IPS-20b (cell line): Measurements from ENCODE around the gene MOV10L1.

Experiments used
- H3K27ac ChIP-seq: one replicate; pipeline ENCODE4 v1.5.1; 2013; ENCODE audit warnings: low read length
- H3K27me3 ChIP-seq: 2 replicates; pipeline ENCODE4 v1.6.1; 2013; ENCODE audit warnings: mild to moderate bottlenecking, low read length, inconsistent platforms; ENCODE audit not compliant: insufficient read depth
- H3K36me3 ChIP-seq: 2 replicates; pipeline ENCODE4 v1.6.1; 2013; ENCODE audit warnings: low read depth, mild to moderate bottlenecking, inconsistent platforms, low read length, moderate library complexity; ENCODE audit not compliant: insufficient read depth
- H3K4me1 ChIP-seq: 2 replicates; pipeline ENCODE4 v1.6.1; 2013; ENCODE audit warnings: mild to moderate bottlenecking, control low read depth, inconsistent platforms, low read length, moderate library complexity; ENCODE audit not compliant: insufficient read depth
- H3K4me3 ChIP-seq: 2 replicates; pipeline ENCODE4 v1.5.1; 2013; ENCODE audit warnings: mild to moderate bottlenecking, low read length, inconsistent platforms
- H3K9ac ChIP-seq: 2 replicates; pipeline ENCODE4 v1.6.1; 2013; ENCODE audit warnings: low read depth, mild to moderate bottlenecking, inconsistent platforms, low read length, moderate library complexity
- H3K9me3 ChIP-seq: 2 replicates; pipeline ENCODE4 v1.6.1; 2013; ENCODE audit warnings: mild to moderate bottlenecking, low read depth, low read length, inconsistent platforms; ENCODE audit not compliant: insufficient read depth

MOV10L1 gene

DNA sequence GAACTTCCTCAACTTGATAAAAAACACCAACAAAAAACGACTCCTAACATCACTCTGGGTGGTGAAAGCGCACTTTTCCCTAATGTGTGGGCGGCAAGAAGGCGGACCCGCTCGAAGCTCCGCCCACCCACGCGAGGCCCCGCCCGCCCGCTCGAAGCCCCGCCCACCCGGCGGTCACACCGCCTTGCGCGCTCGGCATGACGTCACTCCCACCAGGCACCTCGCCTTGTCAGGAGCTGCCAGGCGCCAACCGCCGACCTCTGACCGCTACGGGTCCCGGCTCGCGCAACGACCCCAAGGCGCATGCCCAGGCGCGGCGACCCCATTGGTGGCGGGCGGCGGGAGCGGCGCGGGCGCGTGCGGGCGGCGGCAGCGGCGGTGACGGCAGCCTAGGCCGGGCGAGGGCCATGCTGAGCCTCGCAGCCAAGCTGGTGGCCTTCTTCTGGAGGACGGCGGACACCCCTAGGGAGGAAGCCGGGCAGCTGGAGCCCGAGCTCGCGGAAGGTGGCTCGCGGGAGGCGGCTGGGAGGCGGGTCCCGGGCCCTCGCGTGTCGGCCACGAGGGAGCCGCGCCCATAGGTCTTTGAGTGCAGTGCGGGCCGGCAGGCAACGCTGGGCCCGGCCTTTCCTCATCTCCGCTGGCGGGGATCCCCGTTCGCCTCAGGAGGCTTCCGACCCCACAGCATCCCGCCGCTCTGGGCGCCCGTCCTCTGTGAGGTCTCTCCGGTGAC lies at the start of gene MOV10L1:
Gene MOV10L1 (plus strand): TSS at position 325 of the 730 bp plus-strand sequence. CDS start 83 bp downstream, at position 408.
- Histone ChIP-seq H3K4me3 (no peak within 1 kb of the TSS), H3K27ac (no peak within 1 kb of the TSS), H3K36me3 (no peaks in the 10 kb centered on the region), H3K4me1 (0 out of 2 replicates have a peak, but pooled peaks cover 5% of the 10 kb centered on the region), H3K9me3 (no peaks in the 10 kb centered on the region), H3K9ac (no peak within 1 kb of the TSS), H3K27me3 (no peaks in the 10 kb centered on the region; the same call in 1 of the 2 replicates)

DNA sequence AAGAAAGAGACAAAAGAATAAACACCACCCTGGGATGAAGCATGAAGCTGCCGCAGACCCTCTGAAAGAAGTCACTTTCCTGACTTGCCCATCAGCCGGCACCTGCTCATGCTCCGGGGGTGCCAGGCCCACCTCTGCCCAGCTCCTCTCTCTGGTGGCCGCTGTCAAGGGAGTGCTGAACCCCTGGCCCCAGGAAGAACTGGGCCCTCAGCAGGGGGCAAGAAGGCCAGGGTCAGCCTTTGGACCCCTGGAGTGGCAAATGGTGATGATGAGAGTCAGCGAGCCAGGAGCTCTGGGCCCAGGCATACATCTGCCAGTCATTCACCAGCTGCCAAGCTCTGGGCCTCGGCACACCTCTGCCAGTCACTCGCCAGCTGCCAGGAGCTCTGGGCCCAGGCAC lies 49.1 kb upstream of the MOV10L1 start:
- no peaks in the 10 kb centered on the region for H3K27me3 ChIP-seq
- H3K4me3 ChIP-seq = no peak overlapping the region
- no peaks in the 10 kb centered on the region; the same call in 1 of the 2 replicates for H3K9me3 ChIP-seq
- no peaks in the 10 kb centered on the region for H3K4me1 ChIP-seq
- no peaks in the 10 kb centered on the region for H3K36me3 ChIP-seq
- H3K27ac ChIP-seq = no peak overlapping the region
- H3K9ac ChIP-seq = no peak overlapping the region

DNA sequence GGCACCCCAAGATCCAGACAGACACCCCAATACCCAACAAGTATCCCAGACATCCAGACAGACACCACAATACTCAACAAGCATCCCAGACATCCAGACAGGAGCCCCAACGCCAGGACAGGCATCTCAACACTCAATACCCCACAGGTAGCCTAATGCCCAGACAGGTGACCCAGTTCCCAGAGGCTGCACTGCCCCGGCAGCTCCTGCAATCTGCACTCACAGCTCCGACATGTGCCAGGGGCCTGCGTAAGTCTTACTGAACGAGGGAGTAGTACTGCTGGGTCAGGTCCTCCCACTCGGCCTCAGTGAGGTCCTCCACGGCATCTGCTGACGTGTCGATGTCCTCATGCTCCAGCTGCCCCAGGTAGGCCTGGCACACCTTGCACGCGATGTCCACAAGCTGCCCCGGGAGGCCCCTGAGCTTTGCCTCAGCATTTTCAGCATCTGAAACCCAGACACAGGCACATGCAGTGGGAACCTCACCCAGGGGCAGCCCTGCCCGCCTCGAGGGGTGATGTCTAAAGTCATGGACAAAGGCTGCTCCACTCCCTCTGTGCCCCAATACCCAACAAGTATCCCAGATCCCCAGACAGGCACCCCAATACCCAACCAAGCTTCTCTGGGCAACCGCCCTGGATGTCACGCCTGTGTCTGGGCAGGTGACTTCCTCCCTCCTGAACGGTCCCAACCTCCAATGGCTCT lies 48.3 kb upstream of the MOV10L1 start:
- Histone ChIP-seq H3K27me3 (no peaks in the 10 kb centered on the region), H3K4me1 (no peaks in the 10 kb centered on the region), H3K4me3 (no peak overlapping the region), H3K27ac (no peak overlapping the region), H3K9me3 (no peaks in the 10 kb centered on the region; the same call in 1 of the 2 replicates), H3K9ac (no peak overlapping the region), H3K36me3 (no peaks in the 10 kb centered on the region)

DNA sequence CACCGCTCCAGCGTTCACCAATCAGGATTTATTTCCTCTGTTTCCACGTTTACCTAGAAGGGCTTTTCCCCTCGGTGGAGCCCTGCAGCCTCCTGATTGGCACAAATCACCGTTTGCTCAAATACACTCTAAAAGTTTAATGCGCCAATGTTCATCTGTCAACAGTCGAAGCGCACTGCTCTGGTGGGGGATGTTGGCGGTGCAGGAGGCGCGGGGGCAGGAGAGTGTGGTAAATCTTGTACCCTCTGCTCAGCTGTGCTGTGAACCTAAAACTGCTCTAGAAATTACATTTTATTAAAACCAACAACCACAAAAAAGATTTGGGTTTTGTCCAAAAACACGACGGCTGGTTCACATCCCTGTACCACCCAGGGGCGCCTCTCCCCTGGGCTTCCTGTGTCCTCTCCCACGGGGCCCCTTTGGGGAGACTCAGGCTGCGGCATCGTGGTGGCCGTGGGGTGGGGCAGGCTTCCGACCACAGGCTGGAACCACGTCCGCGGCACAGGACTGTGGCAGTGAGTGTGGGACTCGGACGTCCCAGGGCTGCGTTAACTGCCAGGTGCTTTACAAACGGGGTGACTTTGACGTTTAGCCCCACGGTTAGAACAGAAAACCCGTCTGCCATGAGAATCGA lies 45.2 kb upstream of the MOV10L1 start:
- no peaks in the 10 kb centered on the region for H3K9me3 ChIP-seq
- H3K4me3 ChIP-seq = no peak overlapping the region
- no peaks in the 10 kb centered on the region for H3K4me1 ChIP-seq
- H3K27ac ChIP-seq = no peak overlapping the region
- no peaks in the 10 kb centered on the region for H3K27me3 ChIP-seq
- no peak overlapping the region for H3K9ac ChIP-seq
- no peaks in the 10 kb centered on the region for H3K36me3 ChIP-seq

DNA sequence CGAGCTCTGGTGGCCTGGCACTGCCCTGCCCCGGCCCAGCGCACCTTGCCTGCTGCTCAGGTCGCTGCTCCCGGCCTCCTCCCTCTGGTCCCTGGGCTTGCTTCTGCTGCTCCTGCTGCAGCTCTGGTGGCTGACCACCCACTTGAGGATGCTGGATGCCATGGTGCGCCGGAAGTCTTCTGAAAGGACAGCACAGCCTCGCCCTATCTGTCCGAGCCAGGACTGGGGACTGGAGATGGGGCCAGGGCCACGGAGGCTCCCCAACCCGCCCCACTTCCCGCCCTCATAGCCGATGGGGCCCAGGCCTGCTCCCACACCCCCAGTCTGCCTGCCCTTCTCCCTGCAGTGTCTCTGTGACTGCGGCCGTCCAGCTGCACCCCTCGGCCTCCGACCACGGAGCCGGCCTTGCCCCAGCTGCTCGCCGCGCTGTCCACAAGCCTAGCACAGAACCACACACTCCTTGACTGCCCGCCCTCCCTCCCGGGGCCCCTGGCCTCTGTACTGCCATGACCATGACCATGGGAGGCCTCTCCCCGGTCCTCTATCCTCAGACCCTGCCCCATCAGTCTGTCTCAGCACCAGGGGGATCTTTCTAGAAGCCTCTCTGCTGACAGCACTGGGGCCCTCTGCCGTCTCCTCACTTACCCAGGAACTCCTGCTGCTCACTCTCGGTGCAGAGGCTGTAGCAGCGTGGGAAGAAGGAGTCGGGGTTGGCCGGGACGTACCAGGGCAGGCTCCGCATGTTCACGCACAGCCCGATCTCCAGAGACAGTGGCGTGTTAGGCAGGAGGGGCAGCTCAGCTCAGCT lies 44.4 kb upstream of the MOV10L1 start:
- Histone ChIP-seq H3K4me3 (no peak overlapping the region), H3K36me3 (no peaks in the 10 kb centered on the region), H3K27me3 (no peaks in the 10 kb centered on the region), H3K9me3 (no peaks in the 10 kb centered on the region), H3K9ac (no peak overlapping the region), H3K4me1 (no peaks in the 10 kb centered on the region), H3K27ac (no peak overlapping the region)

- Histone ChIP-seq H3K4me3 (no peak overlapping the region), H3K27ac (no peak overlapping the region), H3K9ac (no peak overlapping the region), H3K4me1 (no peaks in the 10 kb centered on the region), H3K36me3 (no peaks in the 10 kb centered on the region), H3K9me3 (no peaks in the 10 kb centered on the region), H3K27me3 (no peaks in the 10 kb centered on the region)
Measured at GRCh38 chr22:50046019-50046415, 43.8 kb upstream of the MOV10L1 start.

DNA sequence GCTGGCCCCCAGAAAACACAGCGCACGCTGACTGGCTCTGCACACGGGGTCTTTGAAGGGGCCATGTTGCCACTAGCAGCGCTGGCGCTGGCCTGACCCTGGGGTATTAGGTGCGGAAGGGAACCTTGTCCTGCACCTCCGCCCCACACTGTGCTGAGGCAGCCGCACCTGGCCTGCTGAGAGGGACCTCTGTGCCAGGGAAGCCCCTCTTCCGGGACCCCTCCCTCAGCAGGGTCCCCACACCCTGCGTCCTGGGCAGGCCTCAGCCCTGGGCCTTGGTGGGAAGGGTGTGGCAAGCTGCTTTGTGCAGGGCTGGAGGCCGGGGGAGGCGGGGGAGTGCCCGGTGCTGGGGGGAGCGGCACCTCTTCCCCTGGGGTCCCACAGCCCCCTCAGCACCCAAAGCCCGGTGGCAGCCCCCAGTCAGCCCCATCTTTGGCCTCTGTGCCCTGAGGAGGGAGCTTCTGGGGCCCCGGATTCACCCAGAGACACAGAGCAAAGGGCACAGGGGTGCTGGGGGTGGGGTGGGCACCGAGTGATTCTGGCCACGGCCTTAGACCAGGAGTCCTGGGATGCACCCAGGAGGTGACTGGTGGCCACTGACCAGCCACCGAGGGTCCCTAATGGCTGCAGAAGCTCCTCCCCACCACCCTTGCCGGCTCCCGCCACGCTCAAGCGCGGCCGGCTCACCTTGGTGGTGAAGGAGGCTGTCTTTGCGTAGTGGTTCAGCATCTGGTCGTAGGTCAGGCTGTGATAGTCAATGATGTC lies 43.1 kb upstream of the MOV10L1 start:
- Histone ChIP-seq H3K27ac (no peak overlapping the region), H3K36me3 (no peaks in the 10 kb centered on the region), H3K9me3 (no peaks in the 10 kb centered on the region), H3K9ac (no peak overlapping the region), H3K4me1 (no peaks in the 10 kb centered on the region), H3K27me3 (no peaks in the 10 kb centered on the region), H3K4me3 (no peak overlapping the region)

GRCh38 chr22:50047346-50047745 lies 42.5 kb upstream of the MOV10L1 start:
- Histone ChIP-seq H3K27ac (no peak overlapping the region), H3K27me3 (no peaks in the 10 kb centered on the region), H3K4me3 (no peak overlapping the region), H3K4me1 (no peaks in the 10 kb centered on the region), H3K9me3 (no peaks in the 10 kb centered on the region), H3K36me3 (no peaks in the 10 kb centered on the region), H3K9ac (no peak overlapping the region)

DNA sequence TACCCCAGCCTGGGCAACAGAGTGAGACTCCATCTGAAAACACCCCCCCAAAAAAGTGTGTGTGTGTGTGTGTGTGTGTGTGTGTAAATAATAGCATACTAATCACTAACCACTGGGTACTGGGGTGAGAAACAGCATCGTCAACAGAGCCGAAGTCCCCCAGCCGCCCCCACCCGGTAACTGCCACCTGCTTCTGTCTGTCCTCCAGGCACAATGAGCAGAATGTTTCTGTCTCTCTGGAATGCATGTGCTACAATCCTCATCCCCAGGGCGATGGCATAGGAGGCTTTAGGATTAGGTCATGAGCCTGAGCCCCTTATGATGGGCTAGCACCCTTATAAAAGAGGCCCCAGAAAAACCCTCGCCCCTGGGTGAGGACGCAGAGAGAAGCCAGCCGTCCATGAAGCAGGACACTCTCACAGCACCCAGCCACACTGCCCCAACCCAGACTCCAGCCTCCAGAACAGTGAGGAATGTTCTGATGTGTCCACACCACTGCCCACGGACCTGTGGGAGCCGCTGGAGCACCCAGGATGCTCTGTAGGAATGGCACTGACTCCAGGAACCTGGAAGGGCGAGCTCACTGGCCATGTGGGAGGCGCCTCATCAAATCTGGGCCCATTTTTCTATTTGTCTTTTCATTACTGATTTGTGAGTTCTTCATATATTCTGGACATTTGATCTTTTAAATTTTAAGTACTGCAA lies 41.6 kb upstream of the MOV10L1 start:
- no peak overlapping the region for H3K4me3 ChIP-seq
- no peak overlapping the region for H3K9ac ChIP-seq
- no peaks in the 10 kb centered on the region for H3K36me3 ChIP-seq
- H3K27me3 ChIP-seq = no peaks in the 10 kb centered on the region
- H3K27ac ChIP-seq = no peak overlapping the region
- no peaks in the 10 kb centered on the region for H3K4me1 ChIP-seq
- H3K9me3 ChIP-seq = no peaks in the 10 kb centered on the region

GRCh38 chr22:50048836-50049235 lies 41.0 kb upstream of the MOV10L1 start:
- Histone ChIP-seq H3K27me3 (no peaks in the 10 kb centered on the region), H3K9ac (no peak overlapping the region), H3K36me3 (no peaks in the 10 kb centered on the region), H3K9me3 (no peaks in the 10 kb centered on the region), H3K4me1 (no peaks in the 10 kb centered on the region), H3K27ac (no peak overlapping the region), H3K4me3 (no peak overlapping the region)
